GM18870 (cell line): ENCODE results near the gene GRID1.
"Not testable (repeated sequence)": the region's sequence is repeated elsewhere in the genome, so short reads cannot be mapped to it uniquely, and the experiment has no call there.

ENCODE experiments used
- ATAC-seq: cut with Tn5 transposase; IDR thresholded peaks from one replicate; pipeline ENCODE4 v1.9.1; 2021; ENCODE audit warnings: moderate library complexity; ENCODE audit not compliant: unreplicated experiment

The GRID1 gene

DNA sequence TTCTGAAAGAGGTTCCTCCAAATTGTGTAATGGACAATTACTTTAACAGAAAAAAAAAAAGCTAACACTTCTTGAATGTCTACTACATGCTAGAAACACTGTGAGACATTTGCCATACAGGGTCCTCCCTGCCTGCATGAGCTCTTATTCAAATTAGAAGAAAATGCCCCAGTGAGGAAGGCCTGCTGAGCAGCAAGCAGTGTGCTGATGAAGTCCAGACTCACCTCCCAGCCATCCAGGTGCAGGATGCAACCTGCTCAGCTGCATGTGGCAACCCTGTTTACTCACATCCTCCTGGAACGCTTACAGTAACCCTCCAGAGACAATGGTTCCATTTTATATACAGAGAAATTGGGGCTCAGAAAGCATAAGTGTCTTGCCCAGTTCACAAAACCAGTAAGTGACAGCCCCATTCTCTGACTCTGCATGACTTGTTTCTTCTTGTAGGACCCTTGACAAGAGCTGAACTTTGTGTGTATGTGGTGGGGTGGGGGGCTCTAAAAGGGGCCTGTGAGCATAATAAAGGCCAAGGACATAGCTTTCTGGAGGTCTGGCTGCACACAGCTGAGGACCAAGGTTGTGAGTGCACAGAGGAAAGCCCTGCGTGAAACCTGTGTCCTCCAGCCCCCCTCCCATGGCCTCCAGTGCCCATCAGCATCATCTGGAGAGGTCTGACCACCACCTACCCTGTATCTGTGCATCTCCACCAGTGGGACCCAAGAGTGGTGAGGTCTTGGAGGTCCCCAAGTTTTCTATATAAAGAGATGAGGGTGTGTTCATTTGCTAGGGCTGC is 387.8 kb downstream of the GRID1 start:
- ATAC-seq, result no peak

DNA sequence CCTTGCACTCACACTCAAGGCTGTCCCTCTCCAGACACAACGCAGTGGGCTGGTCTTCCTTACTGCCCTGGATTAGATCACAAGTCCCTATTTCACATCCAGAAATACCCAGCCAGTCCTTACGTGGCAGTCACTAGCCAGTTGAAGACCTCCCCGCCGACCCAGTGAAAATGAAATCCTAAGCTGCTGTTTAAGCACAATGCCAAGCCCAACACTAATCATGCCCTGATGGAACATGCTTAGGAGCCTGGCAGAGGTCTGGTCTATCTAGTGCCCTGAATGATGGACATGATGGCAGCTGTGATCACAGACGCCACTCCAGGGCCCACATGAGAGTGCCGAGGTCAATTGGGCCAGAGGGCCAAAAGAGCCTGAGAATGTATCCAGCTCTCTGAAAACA is 389.0 kb downstream of the GRID1 start:
- no peak for ATAC-seq

DNA sequence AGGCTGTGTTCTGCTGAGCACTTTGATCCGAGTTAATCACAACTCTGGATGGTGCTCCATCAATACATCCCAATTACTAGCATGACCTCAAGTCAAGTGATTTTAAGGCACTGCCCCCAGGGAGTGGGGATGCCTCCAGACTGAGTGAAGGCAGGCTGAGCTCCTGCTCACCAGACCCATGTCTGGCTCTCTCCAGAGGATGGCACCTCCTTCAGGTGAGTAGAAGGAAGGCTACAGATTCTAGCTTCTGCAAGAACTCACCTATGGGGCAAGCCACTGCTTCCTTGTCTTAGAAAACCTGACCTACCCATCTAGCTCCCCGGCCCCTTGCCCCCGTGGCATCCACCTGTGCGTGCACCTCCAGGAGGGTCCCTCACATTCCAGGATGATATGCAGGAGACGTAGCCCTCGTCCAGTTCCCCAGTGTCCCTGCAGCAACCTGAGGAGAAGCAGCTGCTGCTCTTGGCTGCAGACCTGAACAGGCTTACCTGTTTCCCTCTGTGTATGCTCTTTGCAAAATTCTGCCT is 390.3 kb downstream of the GRID1 start:
- no peak for ATAC-seq

DNA sequence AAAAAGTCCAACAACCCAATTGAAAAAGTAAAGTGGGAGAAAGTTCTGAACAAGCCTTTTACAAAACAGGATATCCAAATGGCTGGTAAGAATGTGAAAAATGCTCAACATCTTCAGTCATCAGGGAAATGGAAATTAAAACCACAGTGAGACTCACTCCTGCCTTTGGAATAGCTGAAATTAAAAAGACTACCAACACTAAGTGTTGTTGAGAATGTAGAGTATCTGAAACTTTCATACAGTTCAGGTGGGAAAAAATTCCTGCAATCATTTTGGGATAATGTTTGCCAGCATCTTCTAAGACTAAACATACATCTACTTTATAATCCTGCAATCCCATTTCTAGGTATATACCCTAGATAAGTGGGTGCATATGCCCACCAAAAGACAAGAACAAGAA is 395.1 kb downstream of the GRID1 start:
- ATAC-seq, result no peak

DNA sequence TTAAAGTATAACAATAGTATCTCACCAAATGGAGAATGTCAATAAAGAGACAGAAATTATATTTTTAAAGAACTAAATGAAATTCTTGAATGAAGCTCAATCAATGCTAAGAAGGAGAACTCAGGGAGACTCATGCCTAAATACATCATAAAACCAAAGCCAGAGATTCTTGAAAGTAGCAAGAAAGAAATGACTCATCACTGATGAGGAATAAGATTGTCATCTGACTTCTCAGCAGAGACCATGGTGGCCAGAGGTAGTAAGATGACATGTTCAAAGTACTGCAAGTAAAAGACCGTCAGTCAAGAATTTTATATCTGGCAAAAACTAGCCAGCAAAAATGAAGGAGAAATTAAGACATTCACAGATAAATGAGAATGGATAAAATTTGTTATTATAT is 399.0 kb downstream of the GRID1 start:
- ATAC-seq, result no peak

DNA sequence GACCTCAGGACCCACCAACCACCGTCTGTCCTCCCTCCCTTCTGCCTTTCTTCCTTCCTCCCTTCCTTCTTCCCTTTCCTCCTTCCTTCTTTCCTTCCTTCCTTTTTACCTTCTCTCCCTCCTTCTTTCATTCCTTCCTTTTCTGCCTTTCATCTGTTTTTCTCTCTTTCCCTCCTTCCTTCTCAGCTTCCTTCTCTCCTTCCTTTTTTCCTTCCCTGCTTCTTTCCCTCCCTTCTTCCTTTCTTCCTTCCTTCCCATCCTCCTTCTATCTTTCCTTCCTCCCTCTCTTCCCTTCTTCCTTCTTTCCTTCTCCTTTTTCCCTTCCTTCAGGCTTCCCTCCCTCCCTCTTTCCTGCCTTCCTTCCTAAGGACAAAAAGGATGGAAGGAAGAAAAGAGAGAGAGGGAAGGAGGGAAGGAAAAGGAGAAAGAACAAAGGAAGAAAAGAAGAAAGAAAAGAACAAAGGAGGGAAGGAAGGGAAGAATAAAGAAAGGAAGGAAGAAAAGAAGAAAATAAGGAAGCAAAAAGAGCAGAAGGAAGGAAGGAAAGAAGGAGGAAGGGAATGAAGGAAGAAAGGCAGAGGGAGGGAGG is 405.0 kb downstream of the GRID1 start:
- ATAC-seq, result no peak

DNA sequence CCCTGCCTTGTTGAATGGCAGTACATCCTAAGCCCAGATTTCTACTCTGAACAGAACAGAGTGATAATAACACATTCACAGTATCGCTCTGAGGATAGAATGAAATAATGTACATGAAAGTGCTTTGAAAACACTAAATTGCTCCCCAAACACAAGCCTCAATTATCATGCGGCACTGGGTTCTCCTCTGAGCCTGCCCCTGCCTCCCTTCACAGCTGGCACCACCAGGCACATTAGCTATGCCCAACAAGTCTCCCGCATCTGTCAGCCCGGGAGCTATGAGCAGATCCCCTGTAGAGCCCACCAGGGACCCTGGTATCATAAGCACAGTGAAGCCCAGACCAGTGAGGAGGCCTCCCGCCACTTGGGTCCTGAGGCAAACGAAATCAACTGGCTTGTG is 405.5 kb downstream of the GRID1 start:
- ATAC-seq, result no peak

DNA sequence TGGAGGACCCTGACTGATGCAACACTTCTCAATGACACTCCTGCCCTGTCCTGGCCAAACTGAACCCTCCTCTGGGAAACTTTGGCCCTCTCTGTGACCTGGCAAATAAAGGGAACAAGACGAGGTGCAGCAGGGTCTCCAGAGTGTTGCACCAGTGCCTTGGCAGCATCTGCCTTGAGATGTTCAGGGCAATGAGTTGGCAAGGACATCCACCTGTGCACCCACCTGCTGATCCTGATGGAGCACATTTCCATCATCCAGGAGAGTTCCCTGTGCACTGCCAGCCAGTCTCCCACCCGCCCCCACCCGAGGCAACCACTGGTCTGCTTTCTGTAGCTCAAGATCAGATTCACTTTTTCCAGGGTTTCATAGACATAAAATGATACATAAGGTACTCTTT is 407.4 kb downstream of the GRID1 start:
- ATAC-seq, result no peak

DNA sequence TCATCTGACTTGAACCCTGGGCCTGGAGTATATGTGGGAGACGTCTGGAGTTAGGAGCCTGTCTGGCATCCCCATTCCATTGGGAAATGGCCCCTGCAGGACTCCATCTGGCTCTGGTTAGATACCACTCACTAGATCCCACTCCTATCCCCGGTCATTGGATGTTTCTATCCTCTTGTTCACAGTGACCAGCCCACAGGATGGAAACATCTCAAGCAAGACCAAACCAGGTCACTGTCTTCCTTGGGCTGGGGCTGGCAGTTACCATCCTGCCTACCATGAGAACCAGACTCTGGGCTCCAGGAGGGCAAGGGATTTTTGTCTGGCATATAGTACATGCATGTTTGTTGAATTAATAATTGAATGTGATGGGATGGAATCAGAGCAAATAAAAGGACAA is 415.7 kb downstream of the GRID1 start:
- ATAC-seq, result no peak

DNA sequence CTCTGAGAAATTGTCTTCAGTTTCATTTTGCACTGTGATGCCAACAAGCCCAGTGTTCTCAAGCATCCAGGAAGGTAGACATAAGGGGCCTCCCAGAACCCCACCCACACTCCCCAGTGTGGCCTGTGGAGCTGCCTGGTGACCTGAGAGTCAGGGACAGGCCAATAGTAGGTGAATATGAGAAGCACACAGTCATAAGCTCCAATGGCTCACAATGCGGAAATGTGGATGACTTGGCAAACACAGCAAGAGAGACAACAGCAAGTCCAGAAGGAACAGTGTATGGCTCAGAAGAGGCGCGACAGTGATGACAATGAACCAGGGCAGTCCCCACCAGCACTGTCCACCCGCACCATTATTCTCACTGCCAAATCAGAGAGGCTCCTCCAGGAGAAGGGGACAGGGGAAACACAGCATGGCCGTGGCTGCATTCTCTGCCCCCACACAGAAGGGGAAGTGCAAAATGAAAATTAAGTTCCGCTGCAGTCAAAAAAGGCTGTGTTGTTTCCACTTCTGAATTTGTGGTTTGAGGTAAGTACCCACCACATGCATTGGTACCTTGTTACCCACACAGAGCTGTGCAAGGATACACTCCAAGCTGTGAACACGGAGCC is 419.8 kb downstream of the GRID1 start:
- ATAC-seq, result peak; percentile 88

DNA sequence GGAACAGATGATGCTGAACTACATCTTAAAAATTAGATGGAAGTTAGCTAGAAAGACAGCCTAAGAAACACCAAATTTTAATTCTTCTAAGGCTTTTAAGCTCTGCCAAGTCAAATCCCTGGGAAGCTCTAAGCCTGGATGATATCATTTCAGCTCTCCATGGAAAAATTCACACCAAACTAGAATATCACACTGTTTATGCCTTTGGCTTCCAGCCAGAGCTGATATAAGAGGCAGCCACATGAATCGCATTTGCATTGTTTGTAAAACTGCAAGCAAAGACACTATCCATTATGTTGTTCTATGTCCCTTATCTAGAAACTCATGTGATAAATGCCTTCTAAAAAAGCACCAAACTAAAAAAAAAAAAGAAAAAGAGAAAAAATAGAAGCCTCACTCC is 430.4 kb downstream of the GRID1 start:
- no peak for ATAC-seq

DNA sequence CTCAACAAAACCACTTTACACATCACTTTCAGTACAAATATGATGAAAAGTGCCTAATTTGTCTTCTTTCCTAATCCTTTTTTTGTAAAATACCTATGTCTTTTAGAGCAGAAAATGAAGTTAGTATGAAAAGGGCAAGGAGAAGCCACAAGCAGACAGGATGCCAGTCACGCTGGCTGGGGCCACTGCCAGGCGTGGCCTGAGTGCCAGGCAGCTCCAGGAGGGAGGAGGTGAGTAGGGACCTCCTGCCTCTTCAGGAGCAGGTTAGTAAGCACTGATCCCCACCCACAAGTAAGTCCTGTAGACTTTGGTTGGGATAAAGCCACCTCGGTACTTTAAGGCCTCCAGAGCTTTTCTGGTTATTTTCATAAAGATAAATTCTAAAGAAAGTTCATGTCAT is 432.0 kb downstream of the GRID1 start:
- ATAC-seq, result no peak

DNA sequence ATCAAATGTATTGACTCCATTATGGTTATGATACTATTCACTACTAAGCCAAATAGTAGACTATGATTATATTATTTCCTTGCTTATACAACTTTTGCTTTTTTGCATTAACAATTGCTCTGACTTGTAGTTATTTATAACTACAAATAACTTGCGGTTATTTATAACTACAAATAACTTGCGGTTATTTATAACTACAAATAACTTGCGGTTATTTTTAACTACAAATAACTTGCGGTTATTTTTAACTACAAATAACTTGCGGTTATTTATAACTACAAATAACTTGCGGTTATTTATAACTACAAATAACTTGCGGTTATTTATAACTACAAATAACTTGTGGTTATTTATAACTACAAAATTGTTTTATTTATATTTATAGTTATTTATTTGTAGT is 436.6 kb downstream of the GRID1 start:
- ATAC-seq, result not testable (repeated sequence)

DNA sequence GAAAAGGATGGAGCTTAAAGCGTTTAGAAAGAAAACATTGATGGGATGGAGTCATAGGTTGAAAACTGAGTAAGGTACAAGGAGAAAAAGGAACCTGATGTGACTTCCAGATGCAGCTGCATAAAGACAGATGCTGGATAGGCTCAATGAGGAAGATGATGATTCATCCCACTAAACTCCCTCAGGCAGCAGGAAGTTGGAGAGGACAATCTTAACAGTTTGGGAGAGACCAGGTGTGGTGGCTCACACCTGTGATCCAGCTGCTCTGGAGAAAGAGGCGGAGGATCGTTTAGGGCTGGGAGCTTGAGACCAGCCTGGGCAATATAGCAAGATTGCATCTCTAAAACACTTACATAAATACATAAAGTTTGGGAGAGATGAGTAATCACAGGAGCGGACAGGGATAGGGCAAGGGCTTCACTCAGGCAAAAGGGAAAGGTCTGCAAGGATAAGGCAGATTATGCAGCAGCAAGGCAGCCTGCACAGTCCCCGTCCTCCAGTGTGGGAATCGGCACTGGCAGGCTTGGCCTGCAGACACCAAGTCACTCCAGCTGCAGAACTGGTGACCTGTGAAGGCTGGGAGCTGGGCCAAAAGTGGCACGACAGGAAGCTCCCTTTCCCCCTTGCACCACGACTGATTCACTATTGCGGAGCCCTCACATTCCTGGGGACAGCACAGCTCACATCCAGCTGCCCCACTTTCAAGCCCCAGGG is 438.5 kb downstream of the GRID1 start:
- ATAC-seq, result no peak

DNA sequence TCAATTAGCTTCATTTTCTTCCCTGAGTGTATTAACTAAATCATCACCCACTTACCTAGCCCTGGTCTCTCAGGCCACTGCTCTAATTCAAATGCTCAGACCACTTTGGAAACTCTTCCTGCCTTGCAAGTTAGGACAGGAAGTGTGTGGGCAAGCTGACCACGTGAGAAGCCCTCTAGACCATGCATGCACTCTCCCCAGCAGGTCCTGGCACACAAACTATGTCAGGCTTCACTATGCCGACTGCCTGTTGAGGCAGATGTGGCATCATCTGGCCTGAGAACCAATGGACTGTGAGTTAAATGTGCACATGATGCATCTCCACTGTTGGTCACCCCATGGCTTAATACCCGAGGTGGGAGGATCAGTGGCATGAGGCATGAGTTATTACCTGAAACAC is 439.6 kb downstream of the GRID1 start:
- ATAC-seq, result peak; percentile 77

DNA sequence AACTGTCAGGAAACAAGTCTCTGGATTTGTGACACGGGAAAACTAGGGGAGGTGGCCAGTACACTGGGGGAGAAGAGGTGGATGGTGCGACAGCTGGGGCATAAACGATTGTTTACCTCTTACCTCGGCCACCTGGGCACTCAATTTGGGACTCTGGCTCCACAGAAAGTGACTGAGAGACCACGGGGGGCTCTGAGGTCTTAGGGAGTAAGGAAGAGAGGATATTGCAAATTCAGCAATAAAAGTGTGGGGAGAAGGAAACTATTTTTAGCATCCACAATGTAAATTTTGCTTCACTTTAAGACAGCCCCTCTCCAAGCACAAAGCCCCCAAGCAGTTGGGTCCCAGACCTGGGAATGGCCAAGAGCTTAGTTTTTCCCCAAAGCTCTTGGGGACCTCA is 440.5 kb downstream of the GRID1 start:
- no peak for ATAC-seq

DNA sequence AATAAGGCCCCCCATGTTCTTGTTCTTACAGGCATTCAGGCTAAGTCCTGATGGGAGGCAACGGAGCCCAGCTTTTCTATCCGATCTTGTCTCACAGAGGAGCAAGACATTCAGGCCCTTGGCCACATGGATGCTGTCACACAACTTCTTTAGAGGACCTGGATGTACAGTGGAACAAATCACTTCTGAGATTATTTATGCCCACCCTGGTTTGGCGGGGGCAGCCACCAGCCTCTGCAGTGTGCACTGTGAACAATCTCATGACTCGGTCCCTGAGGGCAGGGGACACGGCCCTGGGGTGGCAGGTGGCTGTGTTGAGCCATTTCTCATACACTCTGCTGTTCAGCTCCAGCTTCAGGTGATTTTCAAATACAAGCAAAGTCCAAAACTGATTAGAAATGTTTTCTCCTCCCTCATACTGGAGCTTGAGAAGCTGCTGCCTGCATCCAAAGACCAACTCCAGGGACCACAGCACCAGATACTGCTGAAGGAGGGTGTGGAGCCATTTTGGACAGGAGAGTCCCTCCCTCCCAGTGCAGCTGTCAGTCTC is 441.3 kb downstream of the GRID1 start:
- no peak for ATAC-seq

DNA sequence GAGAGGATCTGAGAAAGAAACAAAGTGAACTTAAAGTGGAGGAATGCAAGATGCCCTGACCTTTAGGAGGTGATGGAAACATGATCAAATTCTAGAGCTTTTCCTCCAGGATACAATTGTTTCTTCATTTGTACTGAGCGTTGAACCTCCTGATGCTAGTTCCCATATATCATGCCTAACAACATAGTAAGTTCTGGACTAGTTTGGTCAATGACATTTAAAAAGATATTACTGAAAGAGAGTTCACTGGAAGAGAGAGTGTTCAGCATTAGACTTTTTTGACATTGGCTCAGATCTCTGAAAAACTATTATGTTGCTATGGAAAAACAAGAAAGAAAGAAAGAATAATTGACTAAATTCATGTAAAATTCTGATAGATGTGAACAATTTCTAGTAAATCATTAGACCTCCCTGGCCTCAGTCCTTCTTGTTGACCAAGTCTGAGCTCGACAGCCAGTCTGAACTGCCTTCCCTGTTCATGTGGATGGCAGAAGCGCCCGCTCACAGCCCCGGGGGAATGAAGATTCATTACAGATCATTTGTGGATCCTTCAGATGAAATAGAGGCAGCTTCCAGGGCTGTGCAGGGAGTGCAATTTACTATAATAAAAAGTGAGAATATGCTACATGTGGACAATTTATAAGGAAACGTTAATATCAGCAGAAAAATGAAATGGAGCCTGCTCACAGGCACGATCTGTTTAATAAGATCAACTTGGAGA is 442.1 kb downstream of the GRID1 start:
- no peak for ATAC-seq

DNA sequence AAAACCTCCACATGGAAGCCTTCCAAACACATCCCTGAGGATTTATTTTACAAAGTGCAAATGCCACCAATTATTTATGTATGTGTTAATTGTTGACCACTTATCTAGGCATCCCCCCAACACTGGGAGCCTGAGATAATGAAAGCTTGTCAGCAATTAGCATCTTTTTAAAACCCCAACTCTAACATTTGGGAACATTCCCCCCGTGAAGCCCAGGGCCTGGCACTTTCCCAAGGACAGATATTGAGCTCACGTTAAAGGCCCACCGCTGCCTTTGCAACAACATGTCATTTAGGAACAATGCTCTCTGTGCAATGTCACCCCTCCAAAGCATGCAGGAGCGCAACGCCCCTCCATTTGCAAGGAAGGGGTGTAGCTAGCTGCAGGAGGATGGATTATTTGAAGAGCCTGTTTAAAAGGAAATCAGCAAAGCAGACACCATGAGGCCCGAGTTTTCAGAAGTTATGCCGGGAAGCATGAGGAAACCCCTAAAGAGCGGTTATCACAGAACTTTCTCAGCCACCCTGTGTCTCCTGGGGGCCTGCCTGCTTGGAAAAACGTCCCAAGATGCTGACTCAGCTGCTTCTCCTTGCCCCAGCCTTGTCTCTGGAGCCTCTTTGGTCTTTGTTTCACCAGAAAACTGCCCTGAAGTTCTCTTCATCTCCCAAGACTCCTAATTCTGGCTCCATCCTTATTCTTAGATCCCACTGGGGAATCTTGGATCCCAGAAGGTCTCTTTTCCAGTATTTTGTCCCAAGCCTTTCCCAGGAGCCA is 444.1 kb downstream of the GRID1 start:
- ATAC-seq, result no peak

DNA sequence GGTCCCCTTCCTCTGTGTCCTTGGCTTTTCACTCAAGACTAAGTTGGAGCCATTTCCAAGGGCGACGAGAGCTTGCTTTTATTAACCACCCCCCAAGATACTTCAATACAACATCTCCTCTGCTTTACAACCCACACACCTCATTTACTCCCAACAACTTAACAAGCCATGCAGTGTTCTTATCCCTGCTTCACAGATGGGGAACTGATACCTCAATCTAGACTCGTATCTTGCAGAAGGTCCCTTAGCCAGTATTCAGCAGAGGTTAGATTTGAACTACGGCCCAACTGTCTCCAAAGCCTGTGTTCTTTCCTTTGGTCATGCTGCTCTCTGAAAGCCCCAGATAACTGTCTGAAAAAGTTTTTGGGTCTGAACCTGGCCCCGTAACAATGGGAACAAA is 444.8 kb downstream of the GRID1 start:
- ATAC-seq, result no peak
